Renal cortex interstitium (tissue), 11 donors: ENCODE results near the gene PTPRH. TPM values are rescaled to one million over a fixed set of nuclear protein-coding genes. Genes with fewer than 3 reads are reported as not detected.
"Not testable (repeated sequence)": the region's sequence is repeated elsewhere in the genome, so short reads cannot be mapped to it uniquely, and the experiment has no call there.

ENCODE experiments used
- DNase-seq, 11 donors: peaks; one replicate each; pipeline ENCODE4 v3.0.0-alpha.2; 2013; ENCODE audit warnings: low read depth in 9 of 11, low spot score in 4 of 11; ENCODE audit errors: extremely low read depth in 1 of 11
- polyA plus RNA-seq, 3 donors: library from polyadenylated mRNA; unstranded; fragments of 120-200 nt; gene quantifications; one replicate each; pipeline ENCODE4 v1.2.1, GENCODE V29; 2013; ENCODE audit not compliant: insufficient read length in 3 of 3

Gene PTPRH
- polyA plus RNA-seq, 3 donors = 0.09 to 0.16 (median 0.12) TPM

- not testable (repeated sequence) for DNase-seq
Observed at GRCh38 chr19:55202199-55202598, 7.1 kb downstream of the PTPRH start.

- no peak for DNase-seq
Observed at GRCh38 chr19:55199620-55200204, 9.6 kb downstream of the PTPRH start.

GRCh38 chr19:55198651-55199050 lies 10.7 kb downstream of the PTPRH start:
- no peak for DNase-seq

GRCh38 chr19:55197528-55197927 lies 11.8 kb downstream of the PTPRH start:
- DNase-seq = no peak

GRCh38 chr19:55196803-55197202 lies 12.5 kb downstream of the PTPRH start:
- DNase-seq = no peak

- no peak for DNase-seq
Observed at GRCh38 chr19:55193481-55193880, 15.8 kb downstream of the PTPRH start.

- no peak for DNase-seq
Observed at GRCh38 chr19:55189403-55189835, 19.9 kb downstream of the PTPRH start.

- no peak for DNase-seq
Observed at GRCh38 chr19:55188625-55189024, 20.7 kb downstream of the PTPRH start.

GRCh38 chr19:55186080-55186479 lies 23.2 kb downstream of the PTPRH start:
- DNase-seq = no peak

GRCh38 chr19:55181740-55182139 lies 27.6 kb downstream of the PTPRH start:
- no peak for DNase-seq

- peak in 1 of 11 donors; percentile 44 for DNase-seq
Observed at GRCh38 chr19:55179606-55180484, 29.5 kb downstream of the PTPRH start, which contains the start of gene SYT5. Gene SYT5 (minus strand): TSS chr19:55180289. CDS start chr19:55179041, 1,248 bp downstream.

GRCh38 chr19:55178781-55179599 lies 30.3 kb downstream of the PTPRH start:
- DNase-seq = peak in 8 of 11 donors; percentile 59 to 72 (median 70)

GRCh38 chr19:55176076-55176475 lies 33.2 kb downstream of the PTPRH start:
- DNase-seq = no peak

GRCh38 chr19:55175117-55175867 lies 34.0 kb downstream of the PTPRH start:
- no peak for DNase-seq

GRCh38 chr19:55174425-55175116 lies 34.7 kb downstream of the PTPRH start:
- DNase-seq = no peak

GRCh38 chr19:55173714-55174409 lies 35.4 kb downstream of the PTPRH start:
- DNase-seq = peak in 1 of 11 donors; percentile 18

- DNase-seq = no peak
Observed at GRCh38 chr19:55173186-55173713, 36.1 kb downstream of the PTPRH start.
